Keratinocyte (primary cell): ENCODE data around the gene RNF169.

Experiments
- CTCF ChIP-seq, 3 experiments: IDR thresholded peaks in 1 of 3; conservative IDR thresholded peaks in 1 of 3; optimal IDR thresholded peaks in 1 of 3; 2 replicates in 2 of 3; 3 replicates in 1 of 3; pipeline versions ENCODE3 to v1.5.1; 2011; ENCODE audit warnings: low read length in 3 of 3, mild to moderate bottlenecking in 3 of 3, moderate library complexity in 2 of 3, control low read depth in 1 of 3, inconsistent platforms in 1 of 3; ENCODE audit not compliant: insufficient read depth in 2 of 3; ENCODE audit errors: extremely low read depth in 1 of 3
- EZH2 ChIP-seq: IDR thresholded peaks from one replicate; pipeline ENCODE4 v1.6.1; 2012; ENCODE audit warnings: inconsistent platforms, mild to moderate bottlenecking, low read length, moderate library complexity

- TF ChIP-seq EZH2 (no peak), CTCF (optimal IDR thresholded peaks at IDR 0.05 in 1 of 3, IDR thresholded peaks at IDR 0.05 in 1 of 3, conservative IDR thresholded peaks at IDR 0.05 in 1 of 3; ENCODE audit: extremely low read depth in 1 of 3, insufficient read depth in 2 of 3, low read length in 3 of 3) (no peak)
These were observed 88.5 kb downstream of the RNF169 start for GRCh38 chr11:74837191-74837590.
